HG03280 (cell line): ENCODE measurements around the gene SKIC2.
"Not testable (repeated sequence)": the region's sequence is repeated elsewhere in the genome, so short reads cannot be mapped to it uniquely, and the experiment has no call there.

Experiments
- ATAC-seq: cut with Tn5 transposase; IDR thresholded peaks from one replicate; pipeline ENCODE4 v1.9.1; 2021; ENCODE audit warnings: mild to moderate bottlenecking, moderate library complexity; ENCODE audit not compliant: unreplicated experiment

Gene SKIC2

DNA sequence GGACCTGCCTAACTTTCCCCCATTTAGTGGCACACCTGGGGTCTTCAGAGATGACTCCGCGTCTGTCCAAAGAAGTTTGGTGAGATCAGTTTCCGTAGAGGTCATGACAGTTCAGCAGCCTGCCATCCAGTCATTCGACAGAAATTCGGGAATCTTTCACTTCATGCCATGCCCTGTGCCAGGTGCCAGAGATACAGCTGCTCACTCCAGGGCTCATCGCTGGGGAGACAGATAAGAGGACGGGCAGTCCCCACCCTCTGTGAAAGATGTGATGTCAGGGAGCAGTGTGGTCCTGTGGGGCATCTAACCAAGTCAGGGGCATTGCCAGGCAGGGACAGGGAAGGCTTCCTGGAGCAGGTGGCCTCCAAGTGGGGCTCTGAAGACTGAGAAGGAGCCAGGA lies 44.3 kb downstream of the SKIC2 start:
- ATAC-seq = not testable (repeated sequence)

- not testable (repeated sequence) for ATAC-seq
Measured at GRCh38 chr6:32004393-32004792, 45.4 kb downstream of the SKIC2 start.

DNA sequence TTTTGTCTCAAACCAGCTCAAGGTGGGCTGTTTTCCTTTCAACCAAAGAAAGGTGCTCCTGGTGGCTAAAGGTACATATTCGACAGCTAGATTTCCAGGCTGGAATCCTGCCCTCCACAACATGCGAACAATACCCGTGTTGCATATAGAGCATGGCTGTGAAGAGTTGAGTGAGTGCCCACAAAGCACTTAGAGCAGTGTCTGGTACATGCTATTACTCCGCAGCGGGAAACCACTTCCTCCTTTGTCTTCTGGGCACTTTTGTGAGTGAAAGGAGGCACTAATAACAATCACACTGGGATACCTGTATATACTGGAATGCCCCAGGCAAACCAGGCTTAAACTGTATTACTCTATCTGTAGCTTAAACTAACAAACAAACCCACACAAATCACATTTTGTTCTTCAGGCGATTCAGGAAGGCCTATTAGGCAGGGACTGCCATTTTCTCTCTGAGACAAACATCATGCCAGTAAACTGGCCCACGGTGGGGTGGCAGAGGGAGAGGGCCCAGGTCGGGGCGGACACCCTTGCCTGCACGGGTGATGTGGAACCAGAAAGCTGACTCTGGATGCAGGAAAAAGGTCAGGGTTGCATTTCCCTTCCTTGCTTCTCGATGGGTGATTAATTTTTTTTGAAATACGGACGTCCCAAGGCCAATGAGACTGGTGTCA lies 46.0 kb downstream of the SKIC2 start:
- ATAC-seq = not testable (repeated sequence)

GRCh38 chr6:32005538-32005880 lies 46.5 kb downstream of the SKIC2 start:
- not testable (repeated sequence) for ATAC-seq

DNA sequence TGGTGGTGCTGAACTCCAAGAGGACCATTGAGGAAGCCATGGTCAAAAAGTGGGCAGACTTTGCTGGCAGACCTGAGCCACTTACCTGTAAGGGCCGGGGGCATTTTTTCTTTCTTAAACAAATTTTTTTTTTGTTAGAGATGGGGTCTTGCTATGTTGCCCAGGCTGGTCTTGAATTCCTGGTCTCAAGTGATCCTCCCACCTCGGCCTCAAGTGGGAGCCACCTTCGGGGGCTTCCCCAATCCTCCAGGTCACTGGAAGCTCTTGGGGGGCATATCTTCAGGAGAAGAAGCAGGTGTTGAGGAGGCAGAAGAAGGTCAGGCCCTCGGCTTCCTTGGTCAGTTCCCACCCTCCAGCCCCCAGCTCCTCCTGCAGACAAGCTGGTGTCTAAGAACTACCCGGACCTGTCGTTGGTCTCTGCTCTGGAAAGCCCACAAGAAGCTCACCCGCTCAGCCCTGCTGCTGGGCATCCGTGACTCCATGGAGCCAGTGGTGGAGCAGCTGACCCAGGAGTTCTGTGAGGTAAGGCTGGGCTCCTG lies 47.1 kb downstream of the SKIC2 start:
- not testable (repeated sequence) for ATAC-seq

DNA sequence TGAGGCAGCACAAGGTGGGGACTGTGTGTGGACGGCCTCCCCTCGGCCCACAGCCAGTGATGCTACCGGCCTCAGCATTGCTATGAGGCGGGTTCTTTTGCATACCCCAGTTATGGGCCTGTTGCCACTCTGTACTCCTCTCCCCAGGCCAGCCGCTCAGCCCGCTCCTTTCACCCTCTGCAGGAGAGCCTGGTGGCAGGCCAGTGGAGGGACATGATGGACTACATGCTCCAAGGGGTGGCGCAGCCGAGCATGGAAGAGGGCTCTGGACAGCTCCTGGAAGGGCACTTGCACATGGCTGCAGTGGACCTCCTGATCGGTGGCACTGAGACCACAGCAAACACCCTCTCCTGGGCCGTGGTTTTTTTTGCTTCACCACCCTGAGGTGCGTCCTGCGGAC lies 48.1 kb downstream of the SKIC2 start:
- ATAC-seq = not testable (repeated sequence)

DNA sequence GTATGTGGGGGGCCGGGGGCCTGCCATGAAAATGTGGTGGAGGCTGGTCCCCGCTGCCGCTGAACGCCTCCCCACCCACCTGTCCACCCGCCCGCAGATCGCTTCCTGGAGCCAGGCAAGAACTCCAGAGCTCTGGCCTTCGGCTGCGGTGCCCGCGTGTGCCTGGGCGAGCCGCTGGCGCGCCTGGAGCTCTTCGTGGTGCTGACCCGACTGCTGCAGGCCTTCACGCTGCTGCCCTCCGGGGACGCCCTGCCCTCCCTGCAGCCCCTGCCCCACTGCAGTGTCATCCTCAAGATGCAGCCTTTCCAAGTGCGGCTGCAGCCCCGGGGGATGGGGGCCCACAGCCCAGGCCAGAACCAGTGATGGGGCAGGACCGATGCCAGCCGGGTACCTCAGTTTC lies 49.1 kb downstream of the SKIC2 start:
- ATAC-seq = not testable (repeated sequence)

- not testable (repeated sequence) for ATAC-seq
Measured at GRCh38 chr6:32008616-32009015, 49.6 kb downstream of the SKIC2 start.

DNA sequence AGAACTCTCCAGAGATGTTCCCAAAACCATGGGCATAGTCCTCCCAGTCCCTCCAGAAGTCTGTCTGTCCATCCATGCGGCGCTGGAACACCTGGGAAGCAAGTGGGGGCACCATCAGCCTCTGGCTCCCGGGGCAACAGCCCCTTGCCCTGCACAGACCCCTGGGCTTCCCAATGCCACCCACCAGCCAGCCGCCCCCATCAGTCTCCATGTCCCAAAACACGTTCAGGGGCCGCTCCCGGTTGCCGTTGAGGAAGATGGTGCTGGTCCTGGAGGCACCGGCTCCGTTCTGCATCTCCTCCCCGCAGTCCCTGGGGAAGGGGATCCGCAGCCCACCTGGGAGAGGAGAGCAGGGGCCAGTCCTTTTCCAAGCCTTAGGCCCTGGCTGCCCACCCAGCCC lies 50.6 kb downstream of the SKIC2 start:
- not testable (repeated sequence) for ATAC-seq

- not testable (repeated sequence) for ATAC-seq
Measured at GRCh38 chr6:32010856-32011530, 52.0 kb downstream of the SKIC2 start.

DNA sequence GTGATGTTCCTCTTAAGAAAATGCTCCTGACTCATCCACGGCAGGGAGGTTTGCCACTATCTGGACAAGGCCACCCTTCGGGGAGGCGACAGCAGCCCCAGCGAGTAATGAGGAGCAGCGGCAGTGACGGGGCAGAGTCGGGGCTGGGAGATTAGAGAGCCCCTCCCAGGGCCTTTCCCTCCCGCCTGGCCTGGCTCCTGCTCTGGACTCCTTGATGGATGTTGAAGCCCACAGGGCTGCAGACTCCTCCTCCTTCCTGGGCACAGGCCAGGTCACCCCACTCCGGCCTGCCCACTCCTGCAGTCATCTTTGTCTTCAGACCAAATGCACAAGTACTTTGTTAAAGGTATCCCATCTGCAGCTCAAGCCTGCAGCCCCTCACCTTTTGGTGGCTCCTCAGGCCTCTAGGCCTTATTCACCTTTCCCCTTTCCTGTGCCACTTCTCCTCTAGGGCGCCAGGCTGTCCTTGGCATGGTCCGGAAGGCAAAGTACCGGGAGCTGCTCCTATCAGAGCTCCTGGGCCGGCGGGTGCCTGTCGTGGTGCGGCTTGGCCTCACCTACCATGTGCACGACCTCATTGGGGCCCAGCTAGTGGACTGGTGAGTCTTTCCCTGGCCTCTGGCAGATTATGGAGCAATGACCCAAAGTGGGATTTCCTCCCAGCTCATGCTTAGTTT lies 54.1 kb downstream of the SKIC2 start:
- ATAC-seq = not testable (repeated sequence)

- ATAC-seq = not testable (repeated sequence)
Measured at GRCh38 chr6:32013738-32014137, 54.8 kb downstream of the SKIC2 start.

GRCh38 chr6:32014547-32014946 lies 55.6 kb downstream of the SKIC2 start, which contains the start of gene C4B:
TSS of gene C4B (plus strand) at chr6:32014795. CDS start at chr6:32014846, 51 bp downstream.
- ATAC-seq = not testable (repeated sequence)
